ENCODE data around the gene CRYBG1.

GRCh38 chr6:106434530-106434929, 74.0 kb downstream of the CRYBG1 start:
- TF ChIP-seq CTCF (IDR thresholded peaks at IDR 0.05; ENCODE audit: insufficient read depth, low read length) (no peak), REST (IDR thresholded peaks at IDR 0.05; ENCODE audit: insufficient replicate concordance, low read depth) (no peak), POLR2AphosphoS5 (IDR thresholded peaks at IDR 0.05; ENCODE audit: low read depth) (no peak), GABPA (IDR thresholded peaks at IDR 0.05; ENCODE audit: low read depth) (no peak)
